ENCODE data around the gene PROZ.

The PROZ gene

GRCh38 chr13:113129480-113129879 is 29.0 kb upstream of the PROZ start:
- Histone ChIP-seq H3K9me2 (replicated peaks; ENCODE audit: insufficient read depth, low read length) (no peaks in the 10 kb centered on the region), H3K27ac (ENCODE audit: low read depth, low read length) (no peak overlapping the region), H2AFZ (ENCODE audit: low read depth, low read length, severe bottlenecking) (no peak overlapping the region), H3F3A (ENCODE audit: insufficient read depth) (no peaks in the 10 kb centered on the region), H3K9ac (ENCODE audit: low read length) (no peak overlapping the region), H3K79me2 (ENCODE audit: insufficient read depth, low read length) (no peaks in the 10 kb centered on the region), H3K4me2 (ENCODE audit: low read depth, low read length, poor library complexity, severe bottlenecking) (no peak overlapping the region), H3K27me3 (ENCODE audit: low read length) (no peaks in the 10 kb centered on the region), H3K4me3 (ENCODE audit: insufficient read depth, low read length, poor library complexity, severe bottlenecking) (no peak overlapping the region), H3K9me3 (ENCODE audit: insufficient read depth, low read length) (no peaks in the 10 kb centered on the region), H3K36me3 (ENCODE audit: low read length) (no peaks in the 10 kb centered on the region), H4K20me1 (ENCODE audit: low read depth, low read length) (no peaks in the 10 kb centered on the region)
- TF ChIP-seq CTCF (IDR thresholded peaks at IDR 0.05; ENCODE audit: insufficient read depth, low read length, poor library complexity, severe bottlenecking) (no peak), EZH2phosphoT487 (conservative IDR thresholded peaks at IDR 0.05; ENCODE audit: low read length) (no peak)

DNA sequence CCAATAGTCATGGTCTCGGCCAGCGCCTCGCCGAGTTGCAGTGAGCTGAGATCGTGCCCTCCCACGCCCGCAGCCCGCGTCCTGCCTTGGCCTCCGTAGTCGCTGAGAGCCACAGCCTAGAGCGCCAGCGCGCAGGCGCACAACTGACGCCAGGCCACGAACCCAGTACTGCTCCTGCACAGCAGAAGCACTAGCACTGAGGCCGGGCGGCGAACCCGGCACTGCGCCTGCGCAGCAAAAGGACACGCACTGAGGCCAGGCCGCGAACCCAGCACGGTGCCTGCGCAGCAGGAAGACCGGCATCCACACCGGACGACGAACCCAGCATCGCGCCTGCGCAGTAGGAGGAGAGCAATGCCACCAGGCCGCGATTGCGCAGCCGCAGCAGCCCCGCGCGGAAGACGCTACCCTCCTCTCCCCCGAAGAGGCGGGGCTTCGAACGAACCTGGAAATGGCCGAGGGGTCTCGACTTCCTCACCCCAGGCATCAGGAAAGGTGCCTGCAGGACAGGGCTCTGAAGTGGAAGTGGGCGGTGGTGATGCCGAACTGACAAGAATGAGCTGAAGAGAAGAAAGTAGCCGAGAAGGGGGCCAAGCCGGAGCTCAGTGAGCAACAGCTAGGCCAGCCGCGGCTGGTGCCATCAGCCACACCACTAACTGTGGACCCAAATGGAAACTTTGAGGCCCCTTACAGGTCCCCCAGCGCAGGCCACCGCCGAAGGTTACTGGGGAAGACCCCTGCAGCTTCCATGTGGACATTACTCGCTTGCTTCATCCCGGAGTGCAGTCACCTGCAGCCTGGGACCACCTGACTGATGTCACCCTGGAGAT is 28.3 kb upstream of the PROZ start:
- Histone ChIP-seq H3K9me3 (ENCODE audit: insufficient read depth, low read length) (no peaks in the 10 kb centered on the region), H3K36me3 (ENCODE audit: low read length) (no peaks in the 10 kb centered on the region), H3K4me2 (ENCODE audit: low read depth, low read length, poor library complexity, severe bottlenecking) (no peak overlapping the region), H3K9ac (ENCODE audit: low read length) (no peak overlapping the region), H3K79me2 (ENCODE audit: insufficient read depth, low read length) (no peaks in the 10 kb centered on the region), H3F3A (ENCODE audit: insufficient read depth) (no peaks in the 10 kb centered on the region), H3K4me3 (ENCODE audit: insufficient read depth, low read length, poor library complexity, severe bottlenecking) (no peak overlapping the region), H2AFZ (ENCODE audit: low read depth, low read length, severe bottlenecking) (no peak overlapping the region), H3K27me3 (ENCODE audit: low read length) (no peaks in the 10 kb centered on the region), H3K27ac (ENCODE audit: low read depth, low read length) (no peak overlapping the region), H4K20me1 (ENCODE audit: low read depth, low read length) (no peaks in the 10 kb centered on the region), H3K9me2 (replicated peaks; ENCODE audit: insufficient read depth, low read length) (no peaks in the 10 kb centered on the region)
- TF ChIP-seq EZH2phosphoT487 (conservative IDR thresholded peaks at IDR 0.05; ENCODE audit: low read length), result no peak

- Histone ChIP-seq H3F3A (ENCODE audit: insufficient read depth) (no peaks in the 10 kb centered on the region), H4K20me1 (ENCODE audit: low read depth, low read length) (no peaks in the 10 kb centered on the region), H3K4me3 (ENCODE audit: insufficient read depth, low read length, poor library complexity, severe bottlenecking) (no peak overlapping the region), H3K9me2 (replicated peaks; ENCODE audit: insufficient read depth, low read length) (no peaks in the 10 kb centered on the region), H3K4me2 (ENCODE audit: low read depth, low read length, poor library complexity, severe bottlenecking) (no peak overlapping the region), H3K27me3 (ENCODE audit: low read length) (no peaks in the 10 kb centered on the region), H3K9ac (ENCODE audit: low read length) (no peak overlapping the region), H3K36me3 (ENCODE audit: low read length) (no peaks in the 10 kb centered on the region), H3K79me2 (ENCODE audit: insufficient read depth, low read length) (no peaks in the 10 kb centered on the region), H3K9me3 (ENCODE audit: insufficient read depth, low read length) (no peaks in the 10 kb centered on the region), H2AFZ (ENCODE audit: low read depth, low read length, severe bottlenecking) (no peak overlapping the region), H3K27ac (ENCODE audit: low read depth, low read length) (no peak overlapping the region)
- TF ChIP-seq CTCF (IDR thresholded peaks at IDR 0.05; ENCODE audit: insufficient read depth, low read length, poor library complexity, severe bottlenecking) (no peak), EZH2phosphoT487 (conservative IDR thresholded peaks at IDR 0.05; ENCODE audit: low read length) (no peak)
Measured at GRCh38 chr13:113135281-113135760, 23.1 kb upstream of the PROZ start.

DNA sequence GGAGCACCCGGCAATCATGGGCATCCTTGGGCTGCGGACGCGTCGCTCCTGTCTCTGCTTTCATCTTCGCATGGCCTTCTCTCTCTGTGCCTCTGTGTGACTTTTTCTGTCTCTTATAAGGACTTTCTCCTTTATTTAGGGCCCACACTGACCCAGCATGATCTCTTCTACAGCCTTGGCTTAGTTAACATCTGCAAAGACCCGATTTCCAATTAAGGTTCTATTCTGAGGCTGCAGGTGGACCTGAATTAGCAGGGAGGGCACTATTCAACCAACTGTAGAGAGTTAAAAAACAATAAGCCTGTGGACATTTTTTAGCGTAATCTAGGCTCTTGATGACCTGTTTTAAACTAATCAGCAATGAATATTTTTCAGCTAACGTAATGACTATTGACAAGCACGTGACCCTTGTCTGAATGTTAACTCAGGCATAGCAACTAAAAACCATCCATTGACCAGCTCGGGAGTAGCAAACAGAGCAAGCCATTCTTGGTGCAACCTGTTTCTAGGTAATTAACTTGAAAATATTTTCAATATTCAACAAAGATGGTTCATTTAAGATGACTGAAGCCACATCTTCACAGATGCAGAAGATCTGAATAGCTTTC is 20.7 kb upstream of the PROZ start:
- Histone ChIP-seq H3K27me3 (ENCODE audit: low read length) (no peaks in the 10 kb centered on the region), H3K9ac (ENCODE audit: low read length) (no peak overlapping the region), H3K4me2 (ENCODE audit: low read depth, low read length, poor library complexity, severe bottlenecking) (no peak overlapping the region), H2AFZ (ENCODE audit: low read depth, low read length, severe bottlenecking) (no peak overlapping the region), H3K27ac (ENCODE audit: low read depth, low read length) (no peak overlapping the region), H3K79me2 (ENCODE audit: insufficient read depth, low read length) (no peaks in the 10 kb centered on the region), H3K9me3 (ENCODE audit: insufficient read depth, low read length) (no peaks in the 10 kb centered on the region), H3K9me2 (replicated peaks; ENCODE audit: insufficient read depth, low read length) (no peaks in the 10 kb centered on the region), H3K36me3 (ENCODE audit: low read length) (no peaks in the 10 kb centered on the region), H3K4me3 (ENCODE audit: insufficient read depth, low read length, poor library complexity, severe bottlenecking) (no peak overlapping the region), H4K20me1 (ENCODE audit: low read depth, low read length) (no peaks in the 10 kb centered on the region), H3F3A (ENCODE audit: insufficient read depth) (no peaks in the 10 kb centered on the region)
- TF ChIP-seq EZH2phosphoT487 (conservative IDR thresholded peaks at IDR 0.05; ENCODE audit: low read length), result no peak
- TF ChIP-seq CTCF (IDR thresholded peaks at IDR 0.05; ENCODE audit: insufficient read depth, low read length, poor library complexity, severe bottlenecking), result no peak
